Astrocyte of the spinal cord (primary cell): Measurements from ENCODE around the gene JMJD1C.

ENCODE experiments used
- DNase-seq: peaks from one replicate; pipeline ENCODE4 v3.0.0; 2011; ENCODE audit warnings: low read depth, low spot score
- H3K4me3 ChIP-seq: 2 replicates; pipeline ENCODE4 v1.5.1; 2011; ENCODE audit warnings: low read depth, mild to moderate bottlenecking, low read length, moderate library complexity
- CTCF ChIP-seq: IDR thresholded peaks from 2 replicates; pipeline ENCODE4 v1.5.1; 2012; ENCODE audit warnings: low read depth, mild to moderate bottlenecking, low read length, inconsistent platforms
- in situ Hi-C: cut with HindIII; loops from 2 replicates; pipeline ENCODE4 v1.10.0; 2017; ENCODE audit warnings: low sequenced_read_pairs

Gene JMJD1C

DNA sequence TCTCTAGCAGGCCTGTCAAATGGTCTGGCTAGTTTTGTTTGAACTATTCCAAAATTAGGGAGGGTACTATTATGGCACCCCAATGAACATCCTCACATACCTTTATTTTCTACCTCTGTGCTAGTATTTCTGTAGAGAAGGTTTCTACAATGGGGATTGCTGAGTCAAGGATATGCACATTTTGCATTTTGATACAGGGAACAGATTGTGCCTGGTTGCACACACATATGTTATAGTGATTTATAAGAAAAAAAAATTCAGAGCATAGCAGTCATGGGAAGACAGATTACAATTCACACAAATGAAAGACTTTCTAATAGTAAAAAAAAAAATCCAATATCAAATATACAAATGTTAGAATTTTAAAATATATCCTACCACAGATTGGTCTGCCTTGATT, 346.7 kb downstream of the JMJD1C start:
- in situ Hi-C loops, result no loop called here
- no peak for TF ChIP-seq CTCF
- DNase-seq, result no peak
- H3K4me3 ChIP-seq, result no peak overlapping the region
